ENCODE data around the gene TRIM16. TPM values are rescaled to one million over a fixed set of nuclear protein-coding genes. Genes with fewer than 3 reads are reported as not detected.

The TRIM16 gene
- total RNA-seq, 2 donors from 2014 or later, result 15.0 to 26.3 TPM

Other genes with a start within 250 kb of the TRIM16 start
- 10 to 100 TPM; 13.5 to 22.2 TPM for gene CDRT4, start 216.7 kb downstream of the TRIM16 start, total RNA-seq
- gene TVP23C, start 120.8 kb downstream of the TRIM16 start, total RNA-seq, result 10 to 100 TPM; 27.1 to 52.5 TPM
- under 1 TPM in 1 of 2 donors, not detected in 1; 0.35 TPM for gene FBXW10B, start 64.6 kb downstream of the TRIM16 start, total RNA-seq
- 10 to 100 TPM in 1 of 2 donors, 1 to 10 TPM in 1; 7.6 to 22.4 TPM for gene ZNF286A, start 15.4 kb upstream of the TRIM16 start, total RNA-seq
- not detected for gene TBC1D26, start 48.0 kb upstream of the TRIM16 start, total RNA-seq